Endothelial cell of umbilical vein (primary cell): ENCODE measurements around the gene PSD4. TPM values are rescaled to one million over a fixed set of nuclear protein-coding genes. Genes with fewer than 3 reads are reported as not detected.

Experiments
- BruUV-seq: library from RNA; stranded (reverse); fragments of 400-500 nt; replicated peaks from 2 replicates; lab custom pipeline; 2021; lab: Mats Ljungman, UMichigan
- CTCF ChIA-PET: fragments of 300-600, 350-600 bp; sonication (Branson Sonifier 250); formaldehyde crosslinking; loops from one replicate; lab custom pipeline; 2021; ENCODE audit warnings: antibody characterized with exemption, inconsistent platforms; lab: Charles Lee
- POLR2A ChIA-PET: fragments of 300-600, 350-600 bp; sonication (Branson Sonifier 250); formaldehyde crosslinking; loops from one replicate; lab custom pipeline; 2021; ENCODE audit warnings: antibody characterized with exemption, inconsistent platforms; lab: Charles Lee
- DNase-seq: peaks from one replicate; pipeline ENCODE4 v3.0.0-alpha.2; 2011; ENCODE audit warnings: low read depth, low spot score
- FAIRE-seq: peaks from 2 replicates; lab custom pipeline; 2011; peaks lifted over from hg19 to GRCh38; lab: Jason Lieb, UNC
- H2AFZ ChIP-seq: 2 replicates; pipeline ENCODE4 v1.6.0; 2012; ENCODE audit warnings: low read depth, low read length, control low read depth, inconsistent platforms
- H3K27ac ChIP-seq: 2 replicates; pipeline ENCODE4 v1.5.1; 2011; ENCODE audit warnings: low read depth, mild to moderate bottlenecking, control low read depth, low read length, moderate library complexity; ENCODE audit not compliant: insufficient read depth
- H3K27me3 ChIP-seq, 2 experiments: 2 replicates each; pipeline versions ENCODE4 v1.6.0 to v1.6.1; 2011; ENCODE audit warnings: low read length in 2 of 2, mixed read lengths in 1 of 2; ENCODE audit not compliant: control insufficient read depth in 2 of 2, insufficient read depth in 2 of 2
- H3K36me3 ChIP-seq, 2 experiments: 2 replicates in 1 of 2; 3 replicates in 1 of 2; pipeline ENCODE4 v1.5.1; 2011; ENCODE audit warnings: low read length in 2 of 2, mild to moderate bottlenecking in 1 of 2, moderate library complexity in 1 of 2; ENCODE audit not compliant: control insufficient read depth in 2 of 2, insufficient read depth in 2 of 2; ENCODE audit errors: extremely low read depth in 1 of 2
- H3K4me1 ChIP-seq: 3 replicates; pipeline ENCODE4 v1.5.1; 2011; ENCODE audit warnings: mild to moderate bottlenecking, low read length; ENCODE audit not compliant: control insufficient read depth, insufficient read depth; ENCODE audit errors: extremely low read depth
- H3K4me2 ChIP-seq: 2 replicates; pipeline ENCODE4 v1.6.1; 2011; ENCODE audit warnings: low read length, control low read depth, mixed read lengths; ENCODE audit not compliant: insufficient read depth
- H3K4me3 ChIP-seq, 3 experiments: fragments of 200-600 bp in 1 of 3; sonication (generic), shearing (Covaris generic) in 1 of 3; replicated peaks in 1 of 3; 2 replicates each; pipeline ENCODE4 v1.5.1; 2011 to 2016; ENCODE audit warnings: control low read depth in 3 of 3, low read length in 3 of 3, mild to moderate bottlenecking in 2 of 3, inconsistent platforms in 1 of 3, low read depth in 1 of 3, moderate library complexity in 1 of 3; ENCODE audit not compliant: insufficient read depth in 1 of 3
- H3K79me2 ChIP-seq: 2 replicates; pipeline ENCODE4 v1.6.0; 2012; ENCODE audit warnings: low read length, inconsistent platforms; ENCODE audit not compliant: control insufficient read depth, insufficient read depth
- H3K9ac ChIP-seq: replicated peaks from 2 replicates; pipeline ENCODE3; 2011; ENCODE audit warnings: low read length, control low read depth; ENCODE audit not compliant: insufficient read depth; ENCODE audit errors: extremely low read depth
- H3K9me1 ChIP-seq: replicated peaks from 3 replicates; pipeline ENCODE4 v1.6.0; 2011; ENCODE audit warnings: mild to moderate bottlenecking, low read length; ENCODE audit not compliant: control insufficient read depth, insufficient read depth; ENCODE audit errors: extremely low read depth
- H3K9me3 ChIP-seq: replicated peaks from 2 replicates; pipeline ENCODE4 v1.5.1; 2012; ENCODE audit warnings: low read length, inconsistent platforms; ENCODE audit not compliant: control insufficient read depth, insufficient read depth
- H4K20me1 ChIP-seq: replicated peaks from 2 replicates; pipeline ENCODE3; 2011; ENCODE audit warnings: mild to moderate bottlenecking, low read length; ENCODE audit not compliant: control insufficient read depth, insufficient read depth; ENCODE audit errors: extremely low read depth
- CTCF ChIP-seq, 2 donors: IDR thresholded peaks; 1 replicate in 1 of 2; 2 replicates in 1 of 2; pipeline ENCODE4 v1.5.1; 2011; ENCODE audit warnings: low read length in 2 of 2, mild to moderate bottlenecking in 2 of 2, moderate library complexity in 2 of 2, control low read depth in 1 of 2, inconsistent platforms in 1 of 2, low read depth in 1 of 2; ENCODE audit not compliant: insufficient read depth in 1 of 2; ENCODE audit errors: extremely low read depth in 1 of 2
- EZH2 ChIP-seq: IDR thresholded peaks from 2 replicates; pipeline ENCODE4 v1.6.1; 2012; ENCODE audit warnings: borderline replicate concordance, low read depth, mild to moderate bottlenecking, moderate library complexity, low read length, inconsistent platforms; ENCODE audit not compliant: severe bottlenecking
- GATA2 ChIP-seq: IDR thresholded peaks from 2 replicates; pipeline ENCODE4 v1.7.0; 2011; ENCODE audit warnings: low read depth, mild to moderate bottlenecking, moderate library complexity, mixed read lengths, low read length; ENCODE audit not compliant: insufficient read length, insufficient read depth
- MYC ChIP-seq: IDR thresholded peaks from one replicate; pipeline ENCODE4 v1.6.1; 2011; ENCODE audit warnings: mild to moderate bottlenecking, low read depth, low read length
- POLR2A ChIP-seq: IDR thresholded peaks from 2 replicates; pipeline ENCODE4 v1.6.1; 2012; ENCODE audit warnings: low read depth, mild to moderate bottlenecking, control low read depth, low read length
- dilution Hi-C: fragments of 300-500 bp; cut with MboI; formaldehyde crosslinking; loops from one replicate; pipeline ENCODE4 v1.15.0; 2019; ENCODE audit warnings: low sequenced_read_pairs; ENCODE audit not compliant: extremely low pct_ligation_motif_present
- intact Hi-C: fragments of 100-400 bp; cut with micrococcal nuclease; formaldehyde crosslinking; loops from one replicate; pipeline ENCODE4 v1.10.0; 2022
- polyA plus RNA-seq, 4 experiments: library from polyadenylated mRNA; depleted of rRNA in 3 of 4; stranded (reverse) in 3 of 4; unstranded in 1 of 4; fragments of >200 nt; gene quantifications; 2 replicates each; pipeline versions ENCODE4 v1.2.1 to v1.2.3, GENCODE V29; 2011 to 2012; ENCODE audit warnings: missing spikeins in 1 of 4
- total RNA-seq: library from RNA; stranded (reverse); gene quantifications from 2 replicates; pipeline ENCODE4 v1.2.3, GENCODE V29; 2021

The PSD4 gene
- total and polyA plus RNA-seq, 2 donors (not counting 3 experiments of a cell fraction or from before 2014, with no cell fraction given), result 0.01 to 0.24 TPM

DNA sequence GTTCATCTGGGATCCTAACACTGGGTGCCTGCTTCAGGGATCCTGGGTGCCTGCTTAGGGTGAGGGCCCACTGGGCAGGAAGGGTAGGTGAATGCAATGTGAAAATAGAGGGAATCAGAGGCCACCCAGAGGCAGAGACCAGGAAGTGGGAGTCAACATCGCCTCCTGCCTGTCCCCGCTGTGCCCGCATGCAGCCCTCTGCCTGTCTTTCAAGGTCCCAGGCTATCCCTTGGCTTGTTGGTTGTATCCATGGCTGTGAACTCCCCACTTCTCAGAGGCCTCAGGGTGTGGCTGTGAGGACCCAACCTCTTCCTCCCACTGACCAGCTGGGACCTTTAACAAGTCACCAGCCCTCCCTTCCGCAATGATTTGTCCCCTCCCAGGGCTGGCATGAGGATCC, 26.5 kb downstream of the PSD4 start:
- BruUV-seq, result no TSS peak
- POLR2A ChIA-PET, result no interaction called here
- H3K9me1 ChIP-seq, result no peaks in the 10 kb centered on the region
- intact Hi-C loops, result no loop called here
- FAIRE-seq (no peak), DNase-seq (no peak)
- no peak overlapping the region for H3K4me2 ChIP-seq
- H3K4me3 ChIP-seq, result no peak overlapping the region
- TF ChIP-seq GATA2, result no peak
- TF ChIP-seq EZH2, result no peak
- TF ChIP-seq POLR2A, result no peak
- no peak for TF ChIP-seq CTCF (IDR thresholded peaks at IDR 0.05; ENCODE audit: extremely low read depth in 1 of 2, insufficient read depth in 1 of 2, low read depth in 1 of 2, low read length in 2 of 2)
- TF ChIP-seq MYC, result no peak
- no peaks in the 10 kb centered on the region for H3K9me3 ChIP-seq
- peaks cover 6% of the 10 kb centered on the region for H3K4me1 ChIP-seq
- CTCF ChIA-PET, result interaction anchor here (2.3 to 20.2 kb wide), 5 partner anchors 14 to 121 kb away, joined by 9 to 310 read pairs (median 63); partner anchors contain the start of gene PSD4
- H3K79me2 ChIP-seq, result no peaks in the 10 kb centered on the region
- no peak overlapping the region for H3K9ac ChIP-seq
- no peaks in the 10 kb centered on the region for H4K20me1 ChIP-seq
- H2AFZ ChIP-seq, result no peak overlapping the region
- H3K36me3 ChIP-seq, result no peaks in the 10 kb centered on the region
- dilution Hi-C loops, result no loop called here
- peaks cover 0 to 1% of the 10 kb centered on the region in 2 experiments for H3K27me3 ChIP-seq
- H3K27ac ChIP-seq, result no peak overlapping the region
